K562 (cell line): ENCODE results near the gene KLC1. TPM values are rescaled to one million over a fixed set of nuclear protein-coding genes. Genes with fewer than 3 reads are reported as not detected.

Source experiments
- POLR2G ChIP-seq: fragments of 200-400 bp; formaldehyde crosslinking; IDR thresholded peaks from 2 replicates; pipeline ENCODE4 v1.6.1; 2017; ENCODE audit warnings: low read depth, mild to moderate bottlenecking, antibody characterized with exemption, low read length, moderate library complexity
- SMARCB1 ChIP-seq: IDR thresholded peaks from 2 replicates; pipeline ENCODE4 v1.6.1; 2011; ENCODE audit warnings: improper control_type of control experiment, low read depth; ENCODE audit not compliant: insufficient read length
- polyA plus RNA-seq, 8 experiments: library from polyadenylated mRNA; depleted of rRNA in 4 of 8; stranded (reverse) in 5 of 8; unstranded in 3 of 8; fragments of >200 nt; fragmentation: Nextera tagmentation in 2 of 8; fragmentation: Illumina TruSeq in 1 of 8; extraction: Ambion mirVana in 2 of 8; extraction: Trizol in 1 of 8; gene quantifications; 2 replicates each; pipeline versions ENCODE4 v1.2.1 to v1.2.3, GENCODE V29; 2011 to 2014; ENCODE audit warnings: inconsistent platforms in 1 of 8, missing spikeins in 1 of 8
- total RNA-seq, 7 experiments: library from RNA; depleted of rRNA in 6 of 7; stranded (reverse); fragments of >200 nt in 6 of 7; fragmentation: Illumina TruSeq in 2 of 7; extraction: Trizol in 2 of 7; gene quantifications; 2 replicates each; pipeline versions ENCODE4 v1.2.1 to v1.2.3, GENCODE V29; 2011 to 2021; ENCODE audit warnings: low replicate concordance in 1 of 7
- TF ChIP-seq, protein P1 (sequence below): fragments of 450-650 bp; conservative IDR thresholded peaks from 2 replicates; pipeline ENCODE4 v1.6.1; 2016; ENCODE audit warnings: missing genetic modification characterization, low read depth, mild to moderate bottlenecking, control low read depth, missing compliant biosample characterization
- TF ChIP-seq, protein P2 (sequence below): fragments of 450-650 bp; IDR thresholded peaks from 2 replicates; pipeline ENCODE4 v1.6.1; 2018; ENCODE audit not compliant: partially characterized antibody

The KLC1 gene
- total and polyA plus RNA-seq, 9 of the 15 experiments (the other 6 are each of a cell fraction or from before 2014, with no cell fraction given), result 4.9 to 134 (median 54.8) TPM

DNA sequence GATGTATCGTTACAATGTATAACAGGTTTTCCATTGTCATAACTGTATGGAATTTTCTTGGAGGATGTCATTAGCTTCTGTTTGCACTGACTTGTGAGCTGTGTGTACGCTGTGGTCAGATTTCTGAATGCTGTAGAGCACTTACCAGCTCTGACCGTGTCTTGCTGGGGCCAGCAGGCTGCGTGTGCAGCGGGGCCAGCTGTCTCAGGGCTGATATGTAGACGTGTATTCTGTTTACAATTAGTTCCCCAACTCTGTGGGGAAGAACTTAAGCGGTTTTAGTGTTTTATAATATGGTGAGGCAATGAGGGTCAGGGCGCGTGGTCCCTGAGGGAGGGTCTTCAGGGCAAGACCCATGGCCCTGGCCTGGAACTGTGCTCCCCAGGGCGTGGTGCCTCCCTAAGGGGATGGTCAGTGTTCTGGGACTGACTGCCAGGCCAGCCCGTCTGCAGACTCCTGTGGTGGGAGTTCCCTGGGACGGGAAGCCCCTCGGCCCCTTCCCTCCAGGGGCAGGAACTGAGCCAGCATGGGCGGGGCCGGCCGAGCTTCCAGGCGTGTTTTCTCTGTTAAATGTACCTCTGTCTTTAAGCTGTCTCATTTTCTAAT, 67.6 kb downstream of the KLC1 start (continued):
- TF ChIP-seq, protein P1, sequence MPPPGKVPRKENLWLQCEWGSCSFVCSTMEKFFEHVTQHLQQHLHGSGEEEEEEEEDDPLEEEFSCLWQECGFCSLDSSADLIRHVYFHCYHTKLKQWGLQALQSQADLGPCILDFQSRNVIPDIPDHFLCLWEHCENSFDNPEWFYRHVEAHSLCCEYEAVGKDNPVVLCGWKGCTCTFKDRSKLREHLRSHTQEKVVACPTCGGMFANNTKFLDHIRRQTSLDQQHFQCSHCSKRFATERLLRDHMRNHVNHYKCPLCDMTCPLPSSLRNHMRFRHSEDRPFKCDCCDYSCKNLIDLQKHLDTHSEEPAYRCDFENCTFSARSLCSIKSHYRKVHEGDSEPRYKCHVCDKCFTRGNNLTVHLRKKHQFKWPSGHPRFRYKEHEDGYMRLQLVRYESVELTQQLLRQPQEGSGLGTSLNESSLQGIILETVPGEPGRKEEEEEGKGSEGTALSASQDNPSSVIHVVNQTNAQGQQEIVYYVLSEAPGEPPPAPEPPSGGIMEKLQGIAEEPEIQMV (tag), result no peak
- peak; percentile 27 for TF ChIP-seq POLR2G
- TF ChIP-seq SMARCB1, result no peak
- TF ChIP-seq, protein P2, sequence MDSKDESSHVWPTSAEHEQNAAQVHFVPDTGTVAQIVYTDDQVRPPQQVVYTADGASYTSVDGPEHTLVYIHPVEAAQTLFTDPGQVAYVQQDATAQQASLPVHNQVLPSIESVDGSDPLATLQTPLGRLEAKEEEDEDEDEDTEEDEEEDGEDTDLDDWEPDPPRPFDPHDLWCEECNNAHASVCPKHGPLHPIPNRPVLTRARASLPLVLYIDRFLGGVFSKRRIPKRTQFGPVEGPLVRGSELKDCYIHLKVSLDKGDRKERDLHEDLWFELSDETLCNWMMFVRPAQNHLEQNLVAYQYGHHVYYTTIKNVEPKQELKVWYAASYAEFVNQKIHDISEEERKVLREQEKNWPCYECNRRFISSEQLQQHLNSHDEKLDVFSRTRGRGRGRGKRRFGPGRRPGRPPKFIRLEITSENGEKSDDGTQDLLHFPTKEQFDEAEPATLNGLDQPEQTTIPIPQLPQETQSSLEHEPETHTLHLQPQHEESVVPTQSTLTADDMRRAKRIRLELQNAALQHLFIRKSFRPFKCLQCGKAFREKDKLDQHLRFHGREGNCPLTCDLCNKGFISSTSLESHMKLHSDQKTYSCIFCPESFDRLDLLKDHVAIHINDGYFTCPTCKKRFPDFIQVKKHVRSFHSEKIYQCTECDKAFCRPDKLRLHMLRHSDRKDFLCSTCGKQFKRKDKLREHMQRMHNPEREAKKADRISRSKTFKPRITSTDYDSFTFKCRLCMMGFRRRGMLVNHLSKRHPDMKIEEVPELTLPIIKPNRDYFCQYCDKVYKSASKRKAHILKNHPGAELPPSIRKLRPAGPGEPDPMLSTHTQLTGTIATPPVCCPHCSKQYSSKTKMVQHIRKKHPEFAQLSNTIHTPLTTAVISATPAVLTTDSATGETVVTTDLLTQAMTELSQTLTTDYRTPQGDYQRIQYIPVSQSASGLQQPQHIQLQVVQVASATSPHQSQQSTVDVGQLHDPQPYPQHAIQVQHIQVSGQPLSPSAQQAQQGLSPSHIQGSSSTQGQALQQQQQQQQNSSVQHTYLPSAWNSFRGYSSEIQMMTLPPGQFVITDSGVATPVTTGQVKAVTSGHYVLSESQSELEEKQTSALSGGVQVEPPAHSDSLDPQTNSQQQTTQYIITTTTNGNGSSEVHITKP, result no peak
- TF ChIP-seq, all 486 proteins: peak for 2
